Measurements from ENCODE around the gene TMEM178B.

DNA sequence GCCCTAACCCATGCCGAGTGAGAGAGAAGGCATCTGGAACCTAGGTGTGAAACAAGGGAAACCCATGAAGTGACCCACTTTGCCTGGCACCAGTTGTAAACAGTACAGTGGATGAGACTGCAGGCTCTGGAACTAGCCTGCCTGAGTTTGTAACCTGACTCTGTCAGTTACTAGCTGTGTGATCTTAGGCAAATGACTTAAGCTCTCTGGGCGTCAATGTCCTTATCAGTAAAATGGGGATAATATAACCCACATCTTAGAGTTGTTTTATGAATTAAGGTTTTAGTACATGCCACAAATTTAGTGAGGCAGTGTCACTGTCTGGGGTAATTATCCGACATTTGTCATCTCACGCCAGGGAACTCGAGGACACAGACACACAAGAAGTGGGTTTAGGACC lies 394.5 kb downstream of the TMEM178B start:
- TF ChIP-seq GABPA (IDR thresholded peaks at IDR 0.05; ENCODE audit: low read depth): no peak
- TF ChIP-seq, protein P1, sequence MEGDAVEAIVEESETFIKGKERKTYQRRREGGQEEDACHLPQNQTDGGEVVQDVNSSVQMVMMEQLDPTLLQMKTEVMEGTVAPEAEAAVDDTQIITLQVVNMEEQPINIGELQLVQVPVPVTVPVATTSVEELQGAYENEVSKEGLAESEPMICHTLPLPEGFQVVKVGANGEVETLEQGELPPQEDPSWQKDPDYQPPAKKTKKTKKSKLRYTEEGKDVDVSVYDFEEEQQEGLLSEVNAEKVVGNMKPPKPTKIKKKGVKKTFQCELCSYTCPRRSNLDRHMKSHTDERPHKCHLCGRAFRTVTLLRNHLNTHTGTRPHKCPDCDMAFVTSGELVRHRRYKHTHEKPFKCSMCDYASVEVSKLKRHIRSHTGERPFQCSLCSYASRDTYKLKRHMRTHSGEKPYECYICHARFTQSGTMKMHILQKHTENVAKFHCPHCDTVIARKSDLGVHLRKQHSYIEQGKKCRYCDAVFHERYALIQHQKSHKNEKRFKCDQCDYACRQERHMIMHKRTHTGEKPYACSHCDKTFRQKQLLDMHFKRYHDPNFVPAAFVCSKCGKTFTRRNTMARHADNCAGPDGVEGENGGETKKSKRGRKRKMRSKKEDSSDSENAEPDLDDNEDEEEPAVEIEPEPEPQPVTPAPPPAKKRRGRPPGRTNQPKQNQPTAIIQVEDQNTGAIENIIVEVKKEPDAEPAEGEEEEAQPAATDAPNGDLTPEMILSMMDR (IDR thresholded peaks at IDR 0.05; ENCODE audit: insufficient read depth, low read length): no peak
